Stimulated activated CD4-positive, alpha-beta T cell treated with anti-CD3 and anti-CD28 coated beads, Interleukin-1b, Interleukin-23, amount 100 ng/mL, for 48 hours (primary cell): Measurements from ENCODE around the gene C2.
"Not testable (repeated sequence)": the region's sequence is repeated elsewhere in the genome, so short reads cannot be mapped to it uniquely, and the experiment has no call there.

ENCODE experiments used
- DNase-seq: peaks from one replicate; pipeline ENCODE4 v3.0.0-alpha.2; 2020

The C2 gene

GRCh38 chr6:31927863-31928671, 550 bp downstream of the C2 start:
- no peak for DNase-seq

- DNase-seq, result no peak
These were observed 1.1 kb downstream of the C2 start for GRCh38 chr6:31928672-31928939.

GRCh38 chr6:31930962-31931361, 3.4 kb downstream of the C2 start:
- DNase-seq, result no peak

- not testable (repeated sequence) for DNase-seq
These were observed 4.6 kb downstream of the C2 start for GRCh38 chr6:31932137-31932536.

GRCh38 chr6:31933537-31933936, 6.0 kb downstream of the C2 start:
- DNase-seq, result no peak

GRCh38 chr6:31935021-31935420, 7.5 kb downstream of the C2 start:
- no peak for DNase-seq

- no peak for DNase-seq
These were observed 8.3 kb downstream of the C2 start for GRCh38 chr6:31935823-31936222.

DNA sequence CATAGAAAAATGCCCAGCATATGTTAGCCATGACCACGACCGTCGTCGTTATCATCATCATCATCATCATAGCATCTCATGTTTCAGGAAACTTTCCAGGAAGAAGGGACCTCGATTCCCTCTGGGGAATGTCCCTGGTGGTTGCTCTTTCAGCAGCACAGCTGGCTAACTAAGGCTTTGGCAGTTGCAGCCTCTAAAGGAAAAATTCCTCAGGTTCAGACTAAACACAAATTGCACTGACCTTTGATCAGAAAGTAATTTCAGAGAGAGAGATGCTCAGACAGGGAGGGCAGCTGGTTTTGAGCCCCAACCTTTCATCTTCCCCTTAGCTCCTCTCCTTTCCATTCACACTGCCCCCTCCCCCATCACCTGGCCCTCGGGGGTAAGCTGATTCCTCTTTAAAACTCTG, 12.7 kb downstream of the C2 start:
- DNase-seq, result no peak

- no peak for DNase-seq
These were observed 16.2 kb downstream of the C2 start for GRCh38 chr6:31943742-31944141.

GRCh38 chr6:31945154-31945506, 17.6 kb downstream of the C2 start:
- DNase-seq, result no peak

- no peak for DNase-seq
These were observed 18.2 kb downstream of the C2 start, which contains the start of gene CFB for GRCh38 chr6:31945507-31946369. Gene CFB (plus strand): TSS chr6:31946095. CDS start chr6:31946222, 127 bp downstream.

GRCh38 chr6:31946370-31946885, 18.9 kb downstream of the C2 start:
- DNase-seq, result no peak

DNA sequence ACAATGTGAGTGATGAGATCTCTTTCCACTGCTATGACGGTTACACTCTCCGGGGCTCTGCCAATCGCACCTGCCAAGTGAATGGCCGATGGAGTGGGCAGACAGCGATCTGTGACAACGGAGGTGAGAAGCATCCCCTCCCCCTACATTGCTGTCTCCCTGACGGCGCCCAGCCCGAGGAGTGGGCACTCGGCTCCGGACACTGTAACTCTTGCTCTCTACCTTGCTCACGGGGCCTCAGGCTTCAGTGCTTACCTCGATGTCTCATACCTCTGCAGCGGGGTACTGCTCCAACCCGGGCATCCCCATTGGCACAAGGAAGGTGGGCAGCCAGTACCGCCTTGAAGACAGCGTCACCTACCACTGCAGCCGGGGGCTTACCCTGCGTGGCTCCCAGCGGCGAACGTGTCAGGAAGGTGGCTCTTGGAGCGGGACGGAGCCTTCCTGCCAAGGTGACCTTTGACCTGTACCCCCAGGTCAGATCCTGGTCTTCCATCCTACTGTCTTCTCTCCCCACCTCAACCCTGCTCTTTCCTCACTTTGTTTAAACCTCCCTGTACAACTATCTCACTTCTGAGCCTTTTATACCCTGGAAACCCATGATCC, 19.7 kb downstream of the C2 start:
- no peak for DNase-seq

DNA sequence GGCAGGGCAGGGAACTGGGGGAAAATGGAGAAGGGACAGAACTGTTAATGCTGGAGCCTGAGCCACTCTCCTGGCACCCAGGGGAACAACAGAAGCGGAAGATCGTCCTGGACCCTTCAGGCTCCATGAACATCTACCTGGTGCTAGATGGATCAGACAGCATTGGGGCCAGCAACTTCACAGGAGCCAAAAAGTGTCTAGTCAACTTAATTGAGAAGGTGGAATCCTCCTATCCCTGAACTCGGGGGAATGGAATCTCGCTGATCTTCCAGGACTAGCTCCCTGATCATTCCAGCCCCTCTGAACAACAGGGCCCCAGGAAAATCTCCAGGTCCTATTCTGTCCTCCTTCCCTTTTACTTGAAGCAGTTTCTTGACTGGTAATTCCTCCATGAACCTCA, 20.3 kb downstream of the C2 start:
- no peak for DNase-seq

- DNase-seq, result no peak
These were observed 20.8 kb downstream of the C2 start for GRCh38 chr6:31948306-31948705.

- DNase-seq, result no peak
These were observed 21.4 kb downstream of the C2 start for GRCh38 chr6:31948753-31949413.

DNA sequence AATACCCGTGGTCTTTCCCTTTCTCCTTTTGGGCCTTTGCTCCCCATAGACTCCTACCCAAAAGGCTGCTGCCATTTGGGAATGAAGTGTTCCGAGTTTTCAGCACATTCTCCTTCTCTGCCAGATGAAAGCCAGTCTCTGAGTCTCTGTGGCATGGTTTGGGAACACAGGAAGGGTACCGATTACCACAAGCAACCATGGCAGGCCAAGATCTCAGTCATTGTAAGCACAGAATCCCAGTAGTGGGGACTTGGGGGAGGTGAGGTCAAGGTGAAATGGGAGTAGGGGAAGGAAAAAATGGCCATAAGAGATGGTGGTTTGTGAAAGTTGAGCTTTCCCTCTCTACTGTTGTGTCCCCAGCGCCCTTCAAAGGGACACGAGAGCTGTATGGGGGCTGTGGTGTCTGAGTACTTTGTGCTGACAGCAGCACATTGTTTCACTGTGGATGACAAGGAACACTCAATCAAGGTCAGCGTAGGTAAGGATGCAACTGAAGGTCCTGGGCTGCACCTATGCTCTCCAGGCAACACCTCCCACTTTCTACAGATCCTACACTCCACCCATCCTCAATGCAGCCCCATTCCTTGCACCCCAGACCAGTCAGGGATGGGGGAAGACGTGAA, 22.5 kb downstream of the C2 start:
- no peak for DNase-seq

DNA sequence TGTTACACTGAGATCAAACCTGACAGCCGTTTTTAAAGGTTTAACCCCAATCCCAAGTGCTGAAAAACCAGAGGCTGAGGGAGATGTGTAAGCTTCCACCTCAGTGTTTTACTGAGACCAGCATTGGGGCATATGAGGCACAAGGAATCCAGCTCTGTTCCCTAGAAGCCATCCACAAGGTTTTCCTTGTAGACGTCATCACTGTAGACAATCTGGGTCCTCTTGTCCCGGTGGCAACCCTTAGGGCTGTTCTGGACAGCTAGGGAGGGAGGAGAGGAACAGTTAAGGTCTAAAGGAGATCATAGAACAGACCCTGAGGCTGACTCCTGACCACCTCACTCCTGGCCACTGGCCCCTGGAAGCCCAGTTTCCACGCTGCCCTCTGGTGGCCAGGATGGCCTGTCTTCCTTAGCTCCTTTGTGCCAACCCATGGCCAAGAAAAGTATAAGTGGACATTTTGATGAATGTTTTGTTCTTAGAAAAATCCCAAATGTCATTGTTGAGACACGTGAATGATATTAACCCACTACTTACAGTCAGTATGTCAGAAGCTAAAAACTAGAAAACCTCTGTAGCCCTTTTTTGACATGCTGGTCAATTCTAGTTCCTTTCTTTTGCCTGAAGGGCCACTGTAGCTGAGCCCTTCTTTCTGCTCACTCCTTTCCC, 24.8 kb downstream of the C2 start:
- DNase-seq, result no peak

DNA sequence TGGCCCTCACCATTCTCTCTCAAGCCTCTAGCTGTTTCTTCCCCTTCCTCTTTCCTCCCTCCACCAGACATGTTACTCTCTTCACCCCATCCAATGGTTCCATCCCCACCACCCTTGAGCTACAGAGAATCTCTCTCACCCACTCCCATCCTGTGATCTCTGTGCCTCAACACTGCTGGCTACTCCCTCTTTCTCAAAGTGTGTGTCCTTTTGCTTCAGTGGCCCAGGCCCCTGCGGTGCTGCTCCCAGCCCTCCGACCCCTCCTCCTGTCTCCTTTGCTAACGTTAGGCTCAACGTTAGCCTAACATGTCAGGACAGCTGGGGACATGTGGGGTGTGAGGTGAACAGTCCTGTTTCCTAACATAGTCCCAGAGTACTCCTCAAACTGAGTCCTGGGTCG, 25.4 kb downstream of the C2 start:
- no peak for DNase-seq

DNA sequence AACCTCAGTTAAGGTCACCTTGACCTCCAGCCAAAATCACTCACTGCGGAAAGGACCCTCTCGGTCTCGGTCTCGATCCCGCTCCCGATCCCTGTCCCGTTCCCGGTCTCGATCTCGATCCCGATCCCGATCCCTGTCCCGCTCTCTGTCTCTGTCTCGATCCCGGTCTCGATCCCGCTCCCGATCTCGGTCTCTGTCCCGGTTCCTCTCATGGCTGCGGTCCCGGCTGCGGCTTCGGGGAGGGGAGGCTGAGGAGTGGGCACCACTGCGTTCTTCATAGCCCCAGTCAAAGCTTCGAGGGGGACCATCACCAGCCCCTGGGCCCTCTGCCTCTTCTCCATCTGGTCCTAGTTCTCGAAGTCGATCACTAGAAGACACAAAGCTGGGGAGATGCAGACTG, 27.0 kb downstream of the C2 start:
- no peak for DNase-seq

GRCh38 chr6:31956796-31957195, 29.3 kb downstream of the C2 start:
- DNase-seq, result no peak

DNA sequence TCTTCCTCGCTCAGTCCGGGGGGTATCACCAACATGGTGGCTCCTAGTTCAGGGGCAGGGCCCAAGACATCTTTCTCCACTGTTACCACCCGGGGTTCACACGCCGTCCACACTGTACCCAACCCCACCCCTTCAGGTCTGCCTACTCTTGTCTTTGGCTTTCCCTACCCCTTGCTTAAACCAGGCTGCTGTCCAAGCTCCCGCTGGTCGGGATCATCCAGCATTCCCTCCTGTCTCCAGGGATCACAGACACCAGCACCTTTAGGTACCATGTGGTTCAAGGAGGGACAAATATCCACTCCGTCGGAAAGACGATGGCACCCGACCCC, 30.9 kb downstream of the C2 start:
- DNase-seq, result no peak
